CD14-positive monocyte (primary cell): ENCODE results near the gene CFAP206. TPM values are rescaled to one million over a fixed set of nuclear protein-coding genes. Genes with fewer than 3 reads are reported as not detected.

ENCODE experiments used
- DNase-seq, 3 donors: peaks; one replicate each; pipeline ENCODE4 v3.0.0-alpha.2; 2011 to 2022
- H2AFZ ChIP-seq: 2 replicates; pipeline ENCODE4 v1.6.0; 2012; ENCODE audit warnings: mild to moderate bottlenecking, low read depth, low read length, inconsistent platforms; ENCODE audit not compliant: insufficient read depth, poor library complexity, severe bottlenecking
- H3K27ac ChIP-seq, 2 donors: 1 replicate in 1 of 2; 2 replicates in 1 of 2; pipeline ENCODE4 v1.5.1; 2012 to 2013; ENCODE audit warnings: low read length in 2 of 2, control low read depth in 1 of 2, inconsistent platforms in 1 of 2, low read depth in 1 of 2, mild to moderate bottlenecking in 1 of 2
- H3K27me3 ChIP-seq, 2 donors: one replicate each; pipeline versions ENCODE4 v1.6.0 to v1.6.1; 2011 to 2013; ENCODE audit warnings: low read length in 2 of 2; ENCODE audit not compliant: control insufficient read depth in 2 of 2, insufficient read depth in 2 of 2
- H3K36me3 ChIP-seq, 2 donors: replicated peaks in 1 of 2; 1 replicate in 1 of 2; 2 replicates in 1 of 2; pipeline versions ENCODE4 v1.5.1 to v1.6.1; 2012 to 2013; ENCODE audit warnings: low read length in 2 of 2, control low read depth in 1 of 2, inconsistent platforms in 1 of 2, mild to moderate bottlenecking in 1 of 2; ENCODE audit not compliant: insufficient read depth in 2 of 2, control insufficient read depth in 1 of 2
- H3K4me1 ChIP-seq, 2 donors: 1 replicate in 1 of 2; 2 replicates in 1 of 2; pipeline versions ENCODE4 v1.5.1 to v1.6.1; 2012 to 2013; ENCODE audit warnings: low read length in 2 of 2, control low read depth in 1 of 2, inconsistent platforms in 1 of 2, mild to moderate bottlenecking in 1 of 2, moderate library complexity in 1 of 2; ENCODE audit not compliant: insufficient read depth in 2 of 2, control insufficient read depth in 1 of 2
- H3K4me2 ChIP-seq: replicated peaks from 2 replicates; pipeline ENCODE3; 2012; ENCODE audit warnings: low read length, moderate library complexity, mild to moderate bottlenecking; ENCODE audit not compliant: poor library complexity, severe bottlenecking; ENCODE audit errors: extremely low read depth
- H3K4me3 ChIP-seq, 3 experiments: fragments of 200-600 bp in 1 of 3; sonication (generic) in 1 of 3; replicated peaks in 1 of 3; 1 replicate in 2 of 3; 2 replicates in 1 of 3; pipeline ENCODE4 v1.5.1; 2011 to 2013; ENCODE audit warnings: low read length in 3 of 3, mild to moderate bottlenecking in 3 of 3, control low read depth in 2 of 3, low read depth in 2 of 3, inconsistent platforms in 1 of 3, moderate library complexity in 1 of 3
- H3K79me2 ChIP-seq: 2 replicates; pipeline ENCODE4 v1.6.0; 2012; ENCODE audit warnings: mild to moderate bottlenecking, control low read depth, inconsistent platforms, low read length, moderate library complexity; ENCODE audit not compliant: insufficient read depth
- H3K9ac ChIP-seq: 2 replicates; pipeline ENCODE4 v1.6.0; 2017; ENCODE audit warnings: low read length, mild to moderate bottlenecking; ENCODE audit not compliant: insufficient read depth, poor library complexity, severe bottlenecking
- H3K9me3 ChIP-seq, 2 donors: replicated peaks in 1 of 2; 1 replicate in 1 of 2; 2 replicates in 1 of 2; pipeline versions ENCODE4 v1.5.1 to v1.6.1; 2012 to 2013; ENCODE audit warnings: low read length in 2 of 2, control low read depth in 1 of 2; ENCODE audit not compliant: control insufficient read depth in 1 of 2, insufficient read depth in 1 of 2
- H4K20me1 ChIP-seq: 2 replicates; pipeline ENCODE4 v1.6.0; 2012; ENCODE audit warnings: mild to moderate bottlenecking, low read length, control low read depth, moderate library complexity; ENCODE audit not compliant: insufficient read depth
- H3K27ac Mint-ChIP-seq, 7 donors: one replicate each; pipeline ENCODE4 v1.8.0; 2020; ENCODE audit warnings: mild to moderate bottlenecking in 7 of 7, mixed read lengths in 7 of 7, moderate library complexity in 6 of 7, inconsistent platforms in 2 of 7
- H3K27me3 Mint-ChIP-seq, 3 donors: one replicate each; pipeline ENCODE4 v1.8.0; 2021 to 2022; ENCODE audit warnings: low read depth in 3 of 3, mild to moderate bottlenecking in 3 of 3, mixed read lengths in 3 of 3, moderate library complexity in 3 of 3, inconsistent platforms in 1 of 3
- H3K36me3 Mint-ChIP-seq, 2 donors: one replicate each; pipeline ENCODE4 v1.8.0; 2020; ENCODE audit warnings: mixed read lengths in 2 of 2, inconsistent platforms in 1 of 2, mild to moderate bottlenecking in 1 of 2
- H3K4me1 Mint-ChIP-seq: one replicate; pipeline ENCODE4 v1.8.0; 2020; ENCODE audit warnings: mild to moderate bottlenecking, mixed read lengths
- H3K4me3 Mint-ChIP-seq, 2 donors: one replicate each; pipeline ENCODE4 v1.8.0; 2020; ENCODE audit warnings: mild to moderate bottlenecking in 2 of 2, mixed read lengths in 2 of 2, moderate library complexity in 1 of 2
- H3K9me3 Mint-ChIP-seq, 7 donors: one replicate each; pipeline ENCODE4 v1.8.0; 2020 to 2022; ENCODE audit warnings: mixed read lengths in 7 of 7, mild to moderate bottlenecking in 6 of 7, moderate library complexity in 6 of 7, inconsistent platforms in 2 of 7
- WGBS: methylation state at CpG from one replicate; pipeline ENCODE4 v1.1.5; 2013; ENCODE audit warnings: missing lambda C conversion rate; ENCODE audit not compliant: insufficient coverage; 5-methylcytosine and 5-hydroxymethylcytosine counted together
- intact Hi-C, 2 donors: fragments of 100-400 bp; cut with micrococcal nuclease; formaldehyde crosslinking; loops; one replicate each; pipeline versions ENCODE4 v1.15.0 to v1.15.1; 2023
- polyA plus RNA-seq, 3 donors: library from polyadenylated mRNA; depleted of rRNA in 1 of 3; unstranded in 2 of 3; stranded (reverse) in 1 of 3; fragments of 300-500 nt in 2 of 3; fragments of >200 nt in 1 of 3; fragmentation: Illumina TruSeq in 2 of 3; gene quantifications; 1 replicate in 2 of 3; 2 replicates in 1 of 3; pipeline ENCODE4 v1.2.3, GENCODE V29; 2012 to 2021
- TF ChIP-seq, protein P1 (sequence below): fragments of 200-600 bp; IDR thresholded peaks from one replicate; pipeline ENCODE4 v1.8.0; 2022; ENCODE audit warnings: antibody characterized with exemption, mild to moderate bottlenecking

Gene CFAP206
- polyA plus RNA-seq, 3 donors: not detected

DNA sequence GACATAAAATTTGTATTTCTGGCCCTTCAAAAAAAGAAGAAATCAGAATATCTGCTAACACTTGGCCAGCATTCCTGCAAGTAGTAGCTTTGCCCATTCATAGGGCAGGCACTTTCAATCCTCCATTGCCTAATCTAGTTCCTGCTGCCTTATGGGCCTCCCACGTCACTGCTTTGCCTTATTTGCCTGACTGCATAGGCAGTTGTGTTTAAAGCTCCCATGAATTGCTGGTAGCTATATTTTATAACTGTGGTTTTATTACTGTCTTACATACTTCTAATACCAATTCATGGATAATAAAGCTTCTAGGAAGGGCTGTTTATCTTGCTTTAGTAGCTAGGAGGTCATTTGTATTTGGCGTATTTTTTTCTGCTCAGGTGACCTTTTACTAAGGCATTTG, 57.3 kb downstream of the CFAP206 start:
- Histone ChIP-seq H3K27ac (no peak overlapping the region), H2AFZ (no peak overlapping the region), H3K4me2 (no peak overlapping the region), H3K9ac (no peak overlapping the region), H3K9me3 (no peaks in the 10 kb centered on the region), H3K36me3 (no peaks in the 10 kb centered on the region), H3K4me1 (no peaks in the 10 kb centered on the region), H4K20me1 (no peaks in the 10 kb centered on the region), H3K27me3 (peaks cover 3 to 6% of the 10 kb centered on the region in 2 donors), H3K4me3 (no peak overlapping the region), H3K79me2 (no peaks in the 10 kb centered on the region)
- TF ChIP-seq, protein P1, sequence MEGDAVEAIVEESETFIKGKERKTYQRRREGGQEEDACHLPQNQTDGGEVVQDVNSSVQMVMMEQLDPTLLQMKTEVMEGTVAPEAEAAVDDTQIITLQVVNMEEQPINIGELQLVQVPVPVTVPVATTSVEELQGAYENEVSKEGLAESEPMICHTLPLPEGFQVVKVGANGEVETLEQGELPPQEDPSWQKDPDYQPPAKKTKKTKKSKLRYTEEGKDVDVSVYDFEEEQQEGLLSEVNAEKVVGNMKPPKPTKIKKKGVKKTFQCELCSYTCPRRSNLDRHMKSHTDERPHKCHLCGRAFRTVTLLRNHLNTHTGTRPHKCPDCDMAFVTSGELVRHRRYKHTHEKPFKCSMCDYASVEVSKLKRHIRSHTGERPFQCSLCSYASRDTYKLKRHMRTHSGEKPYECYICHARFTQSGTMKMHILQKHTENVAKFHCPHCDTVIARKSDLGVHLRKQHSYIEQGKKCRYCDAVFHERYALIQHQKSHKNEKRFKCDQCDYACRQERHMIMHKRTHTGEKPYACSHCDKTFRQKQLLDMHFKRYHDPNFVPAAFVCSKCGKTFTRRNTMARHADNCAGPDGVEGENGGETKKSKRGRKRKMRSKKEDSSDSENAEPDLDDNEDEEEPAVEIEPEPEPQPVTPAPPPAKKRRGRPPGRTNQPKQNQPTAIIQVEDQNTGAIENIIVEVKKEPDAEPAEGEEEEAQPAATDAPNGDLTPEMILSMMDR: no peak
- Mint-ChIP-seq H3K36me3 (no peaks in the 10 kb centered on the region), H3K27me3 (peaks cover 11 to 17% (median 15%) of the 10 kb centered on the region in 3 donors), H3K27ac (no peak overlapping the region), H3K4me1 (no peaks in the 10 kb centered on the region), H3K9me3 (peaks cover 0 to 9% (median 5%) of the 10 kb centered on the region in 7 donors), H3K4me3 (no peak overlapping the region)
- WGBS: no CpG with 5 or more reads among the region's 2 CpGs
- intact Hi-C loops: no loop called here
- no peak for DNase-seq

GRCh38 chr6:87472525-87473418, 65.0 kb downstream of the CFAP206 start, which contains the start of gene SLC35A1:
Gene SLC35A1, plus strand, starts transcription at chr6:87472974. Its CDS starts 30 bp downstream, at chr6:87473004.
- peaks cover 33% of the 10 kb centered on the region for H3K4me1 Mint-ChIP-seq
- peaks cover 4 to 7% of the 10 kb centered on the region in 2 donors for H3K36me3 ChIP-seq
- peak within 1 kb of the TSS; percentile 90 to 98 for H3K27ac ChIP-seq
- H3K27me3 Mint-ChIP-seq: peaks cover 2 to 10% (median 8%) of the 10 kb centered on the region in 3 donors
- peak within 1 kb of the TSS; percentile 90 to 95 (median 91) for H3K4me3 ChIP-seq
- H3K9me3 ChIP-seq: no peaks in the 10 kb centered on the region
- intact Hi-C loops: loop anchor here (10.0 kb wide), 1 partner anchor 112 kb away; the partner anchor contains the start of gene RARS2 (in 2 of the 2)
- no peaks in the 10 kb centered on the region for H3K9me3 Mint-ChIP-seq
- peak within 1 kb of the TSS; percentile 93 to 100 (median 99) for H3K27ac Mint-ChIP-seq
- peak within 1 kb of the TSS; percentile 78 for H3K4me2 ChIP-seq
- WGBS: under 1% methylated on average over 69 of the region's 70 CpGs
- TF ChIP-seq, protein P1: peak; percentile 15
- peaks cover 49% of the 10 kb centered on the region for H3K79me2 ChIP-seq
- H3K4me3 Mint-ChIP-seq: peak within 1 kb of the TSS; percentile 93 to 95
- H2AFZ ChIP-seq: peak within 1 kb of the TSS; percentile 94
- H3K27me3 ChIP-seq: no peaks in the 10 kb centered on the region
- H3K4me1 ChIP-seq: peaks cover 22 to 28% of the 10 kb centered on the region in 2 donors
- peaks cover 5 to 9% of the 10 kb centered on the region in 2 donors for H3K36me3 Mint-ChIP-seq
- peak within 1 kb of the TSS; percentile 95 for H3K9ac ChIP-seq
- H4K20me1 ChIP-seq: peaks cover 21% of the 10 kb centered on the region
- peak; percentile 56 to 63 (median 58) for DNase-seq
